GM10266 (cell line): Measurements from ENCODE around the gene NCR3LG1.

ENCODE experiments used
- DNase-seq: peaks from one replicate; pipeline ENCODE4 v3.0.0; 2012; ENCODE audit errors: extremely low spot score
- CTCF ChIP-seq: IDR thresholded peaks from 2 replicates; pipeline ENCODE4 v1.5.1; 2012; ENCODE audit warnings: mild to moderate bottlenecking, low read depth; ENCODE audit not compliant: control insufficient read depth, insufficient read depth; ENCODE audit errors: missing control alignments

The NCR3LG1 gene

GRCh38 chr11:17382046-17382728 lies 30.6 kb downstream of the NCR3LG1 start:
- DNase-seq: no peak
- TF ChIP-seq CTCF: no peak

- no peak for DNase-seq
- TF ChIP-seq CTCF: no peak
Measured at GRCh38 chr11:17383461-17383860, 31.9 kb downstream of the NCR3LG1 start.

- peak; percentile 64 for DNase-seq
- TF ChIP-seq CTCF: peak; percentile 89
Measured at GRCh38 chr11:17384002-17384511, 32.5 kb downstream of the NCR3LG1 start.

GRCh38 chr11:17385492-17385891 lies 33.9 kb downstream of the NCR3LG1 start:
- no peak for TF ChIP-seq CTCF
- DNase-seq: no peak

- no peak for TF ChIP-seq CTCF
- no peak for DNase-seq
Measured at GRCh38 chr11:17385926-17386325, 34.3 kb downstream of the NCR3LG1 start.

- peak; percentile 71 for TF ChIP-seq CTCF
- DNase-seq: peak; percentile 72
Measured at GRCh38 chr11:17386331-17387084, 34.9 kb downstream of the NCR3LG1 start.

- DNase-seq: no peak
Measured at GRCh38 chr11:17387254-17387653, 35.7 kb downstream of the NCR3LG1 start.

More at GRCh38 chr11:17387254-17387653, 35.7 kb downstream of the NCR3LG1 start:
- no peak for TF ChIP-seq CTCF
